Bronchial epithelial cell (primary cell): ENCODE results near the gene CNTN1. TPM values are rescaled to one million over a fixed set of nuclear protein-coding genes. Genes with fewer than 3 reads are reported as not detected.

Experiments used
- DNase-seq: peaks from one replicate; pipeline ENCODE4 v3.0.0-alpha.2; 2010; ENCODE audit warnings: low read depth
- FAIRE-seq: peaks from 2 replicates; lab custom pipeline; 2011; peaks lifted over from hg19 to GRCh38; lab: Jason Lieb, UNC
- H3K27me3 ChIP-seq: 2 replicates; pipeline ENCODE4 v1.5.1; 2011; ENCODE audit warnings: low read length; ENCODE audit not compliant: control insufficient read depth, insufficient read depth
- H3K36me3 ChIP-seq: 2 replicates; pipeline ENCODE4 v1.5.1; 2011; ENCODE audit warnings: low read length; ENCODE audit not compliant: control insufficient read depth, insufficient read depth
- H3K4me3 ChIP-seq: 2 replicates; pipeline ENCODE4 v1.5.1; 2011; ENCODE audit warnings: mild to moderate bottlenecking, low read depth, low read length, control low read depth
- total RNA-seq: library from RNA; depleted of rRNA; stranded (reverse); fragments of >200 nt; gene quantifications from 2 replicates; pipeline ENCODE4 v1.2.1, GENCODE V29; 2014
- TF ChIP-seq, protein P1 (sequence below): IDR thresholded peaks from 2 replicates; pipeline ENCODE4 v1.5.1; 2011; ENCODE audit warnings: mild to moderate bottlenecking, moderate library complexity, low read length, control low read depth, inconsistent platforms; ENCODE audit not compliant: insufficient read depth, severe bottlenecking

CNTN1 gene
- total RNA-seq, 1 donor from 2014 or later: 2.4 TPM

DNA sequence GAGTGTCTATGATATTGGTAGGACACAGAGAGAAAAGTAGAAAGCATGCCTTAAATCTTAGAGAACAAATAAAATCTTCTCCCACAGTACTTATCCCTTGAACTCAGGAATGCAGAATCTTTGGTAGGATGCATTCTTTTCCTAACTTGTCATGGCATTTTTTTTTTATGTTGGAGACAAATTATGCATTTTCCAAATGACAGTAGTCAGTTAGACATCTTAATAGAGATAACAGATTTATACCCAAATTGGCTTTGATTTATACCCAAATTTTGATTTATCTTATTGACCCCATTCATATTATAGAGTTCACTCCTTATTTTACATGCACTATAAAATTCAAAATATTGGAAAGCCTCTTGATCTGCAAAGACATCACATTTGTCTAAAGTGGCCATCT lies 132.9 kb downstream of the CNTN1 start:
- DNase-seq: no peak
- H3K4me3 ChIP-seq: no peak overlapping the region
- no peak for FAIRE-seq

DNA sequence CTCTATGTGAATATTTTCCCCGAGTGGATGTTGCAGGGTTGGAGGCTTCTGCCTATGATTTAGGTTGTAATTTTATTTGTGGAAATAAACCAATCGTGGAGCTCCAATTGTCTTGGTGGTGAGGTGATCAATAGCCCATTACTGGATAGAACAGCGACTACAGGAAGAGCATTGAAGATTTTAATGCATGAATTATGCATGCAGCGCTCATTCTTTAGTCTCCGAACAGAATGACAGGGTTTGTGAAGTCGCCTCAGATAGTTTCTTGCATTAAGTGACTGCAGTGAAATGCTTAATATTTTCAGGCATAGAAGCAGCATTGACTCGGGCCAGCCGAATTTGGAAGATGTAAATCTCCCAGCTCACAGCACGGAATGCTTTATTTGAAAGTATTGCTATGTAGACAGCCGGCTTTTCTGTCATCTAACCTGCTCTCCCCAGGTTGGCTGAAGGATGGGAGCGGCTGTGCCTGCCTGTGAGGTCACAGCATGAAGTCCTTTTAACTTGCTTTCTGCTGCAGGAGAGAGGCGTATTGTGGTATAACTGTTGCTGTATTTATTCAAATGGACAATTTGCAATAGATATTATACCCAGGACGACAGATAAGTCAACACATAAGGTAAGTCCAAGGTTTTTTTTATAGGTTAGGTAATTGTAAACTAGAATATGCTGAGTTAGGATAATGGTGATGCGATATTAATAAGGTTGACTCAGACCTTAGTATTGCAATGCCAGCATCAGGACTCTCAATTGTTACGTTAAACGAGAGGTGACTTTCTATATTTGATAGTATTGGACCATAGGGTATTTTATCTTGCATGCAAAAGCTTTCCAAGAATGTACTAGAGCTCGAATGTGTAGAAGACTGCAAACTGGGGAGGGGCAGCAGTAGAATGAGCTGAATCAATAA lies 135.7 kb downstream of the CNTN1 start:
- peak; percentile 13 for FAIRE-seq
- TF ChIP-seq, protein P1, sequence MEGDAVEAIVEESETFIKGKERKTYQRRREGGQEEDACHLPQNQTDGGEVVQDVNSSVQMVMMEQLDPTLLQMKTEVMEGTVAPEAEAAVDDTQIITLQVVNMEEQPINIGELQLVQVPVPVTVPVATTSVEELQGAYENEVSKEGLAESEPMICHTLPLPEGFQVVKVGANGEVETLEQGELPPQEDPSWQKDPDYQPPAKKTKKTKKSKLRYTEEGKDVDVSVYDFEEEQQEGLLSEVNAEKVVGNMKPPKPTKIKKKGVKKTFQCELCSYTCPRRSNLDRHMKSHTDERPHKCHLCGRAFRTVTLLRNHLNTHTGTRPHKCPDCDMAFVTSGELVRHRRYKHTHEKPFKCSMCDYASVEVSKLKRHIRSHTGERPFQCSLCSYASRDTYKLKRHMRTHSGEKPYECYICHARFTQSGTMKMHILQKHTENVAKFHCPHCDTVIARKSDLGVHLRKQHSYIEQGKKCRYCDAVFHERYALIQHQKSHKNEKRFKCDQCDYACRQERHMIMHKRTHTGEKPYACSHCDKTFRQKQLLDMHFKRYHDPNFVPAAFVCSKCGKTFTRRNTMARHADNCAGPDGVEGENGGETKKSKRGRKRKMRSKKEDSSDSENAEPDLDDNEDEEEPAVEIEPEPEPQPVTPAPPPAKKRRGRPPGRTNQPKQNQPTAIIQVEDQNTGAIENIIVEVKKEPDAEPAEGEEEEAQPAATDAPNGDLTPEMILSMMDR: no peak

More for the DNA sequence above, 132.9 kb downstream of the CNTN1 start:
- TF ChIP-seq, protein P1: no peak
- Histone ChIP-seq H3K36me3 (no peaks in the 10 kb centered on the region), H3K27me3 (no peaks in the 10 kb centered on the region)

DNA sequence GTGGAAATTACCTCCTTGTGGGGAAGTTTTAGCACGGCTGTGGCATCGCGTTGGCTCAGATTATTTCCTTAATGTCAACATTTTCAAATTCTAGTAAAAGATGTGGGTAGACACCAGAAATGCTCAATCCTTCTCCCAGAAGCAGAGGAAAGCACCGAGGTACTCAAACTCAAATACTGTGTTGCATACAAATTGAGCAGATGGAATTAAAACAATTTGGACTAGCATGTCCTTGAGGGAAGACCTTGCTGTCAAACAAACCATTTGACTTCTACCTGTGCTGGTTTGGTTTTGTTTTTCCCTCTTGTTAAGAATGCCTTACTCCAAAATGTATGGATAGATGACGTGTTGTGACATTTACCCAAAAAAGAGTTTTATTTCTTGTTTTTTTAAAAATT lies 136.4 kb downstream of the CNTN1 start:
- no peaks in the 10 kb centered on the region for H3K36me3 ChIP-seq
- H3K4me3 ChIP-seq: no peak overlapping the region
- TF ChIP-seq, protein P1: no peak
- H3K27me3 ChIP-seq: no peaks in the 10 kb centered on the region
- DNase-seq (no peak), FAIRE-seq (no peak)

More for the DNA sequence above, 135.7 kb downstream of the CNTN1 start:
- Histone ChIP-seq H3K4me3 (no peak overlapping the region), H3K36me3 (no peaks in the 10 kb centered on the region), H3K27me3 (no peaks in the 10 kb centered on the region)
- no peak for DNase-seq

DNA sequence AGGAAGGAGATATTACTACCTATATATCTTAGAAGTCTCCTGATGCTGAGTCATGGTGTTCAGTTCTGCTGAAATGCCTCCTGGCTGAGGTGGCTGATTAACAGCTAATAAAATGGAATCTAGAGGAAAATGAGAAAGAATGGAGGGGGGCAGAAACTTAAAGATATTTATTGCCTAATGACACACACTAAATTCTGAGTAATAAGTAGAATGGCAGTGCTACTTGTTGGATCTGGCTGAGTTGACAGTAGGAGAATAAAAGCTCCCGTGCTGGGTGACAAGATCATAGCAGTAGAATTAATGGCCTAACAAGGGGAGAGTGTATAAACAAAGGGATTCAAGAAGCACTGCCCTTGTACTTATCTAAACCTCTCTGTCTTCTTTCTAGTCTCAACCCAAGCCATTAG lies 137.5 kb downstream of the CNTN1 start:
- H3K36me3 ChIP-seq: no peaks in the 10 kb centered on the region
- no peak for FAIRE-seq
- DNase-seq: peak; percentile 94
- TF ChIP-seq, protein P1: no peak
- H3K4me3 ChIP-seq: no peak overlapping the region
- H3K27me3 ChIP-seq: no peaks in the 10 kb centered on the region

DNA sequence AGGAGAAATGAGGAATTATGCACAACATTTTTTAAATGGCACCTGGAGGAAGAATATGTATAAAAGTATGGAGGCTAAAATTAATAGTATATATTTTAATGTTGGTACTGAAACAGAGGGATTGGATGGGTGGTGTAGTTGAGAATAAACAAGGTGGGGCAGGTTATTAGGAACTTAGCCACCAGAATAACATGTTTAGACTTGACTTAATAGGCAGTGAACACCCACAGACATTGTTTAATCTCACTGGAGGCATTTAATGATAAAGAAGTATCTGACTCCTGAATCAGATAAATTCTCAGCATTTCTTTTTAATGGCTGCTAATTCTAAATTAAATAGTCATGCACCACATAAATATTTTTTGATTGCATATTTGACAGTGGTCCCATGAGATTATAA lies 139.7 kb downstream of the CNTN1 start:
- Histone ChIP-seq H3K4me3 (no peak overlapping the region), H3K27me3 (no peaks in the 10 kb centered on the region), H3K36me3 (no peaks in the 10 kb centered on the region)
- FAIRE-seq (no peak), DNase-seq (peak; percentile 85)
- TF ChIP-seq, protein P1: no peak
